H1 (cell line): Measurements from ENCODE around the gene MED16. TPM values are rescaled to one million over a fixed set of nuclear protein-coding genes. Genes with fewer than 3 reads are reported as not detected.

ENCODE experiments used
- CTCF ChIA-PET: fragments of 300-600 bp; sonication (Branson Sonifier 250); formaldehyde crosslinking; loops from one replicate; lab custom pipeline; 2021; ENCODE audit not compliant: partially characterized antibody; lab: Charles Lee
- POLR2A ChIA-PET: fragments of 300-600 bp; sonication (Branson Sonifier 250); formaldehyde crosslinking; loops from one replicate; lab custom pipeline; 2021; ENCODE audit warnings: inconsistent platforms; ENCODE audit not compliant: partially characterized antibody; lab: Charles Lee
- DNase-seq, 2 experiments: peaks; one replicate each; pipeline versions ENCODE4 v3.0.0 to v3.0.0-alpha.2; 2010 to 2022; ENCODE audit warnings: low spot score in 2 of 2, low read depth in 1 of 2, mixed read lengths in 1 of 2
- FAIRE-seq: peaks from 2 replicates; lab custom pipeline; 2011; peaks lifted over from hg19 to GRCh38; lab: Jason Lieb, UNC
- H2AFZ ChIP-seq: 2 replicates; pipeline ENCODE4 v1.8.1; 2012; ENCODE audit warnings: low read length, inconsistent platforms
- H2AK5ac ChIP-seq: 2 replicates; pipeline ENCODE4 v1.6.1; 2013; ENCODE audit warnings: low read depth, low read length
- H2BK120ac ChIP-seq: replicated peaks from 2 replicates; pipeline ENCODE3; 2013; ENCODE audit warnings: low read depth, low read length, inconsistent platforms
- H2BK12ac ChIP-seq: 2 replicates; pipeline ENCODE4 v1.6.1; 2013; ENCODE audit warnings: low read depth, low read length
- H2BK15ac ChIP-seq: 2 replicates; pipeline ENCODE4 v1.6.1; 2013; ENCODE audit warnings: low read length
- H2BK20ac ChIP-seq: 2 replicates; pipeline ENCODE4 v1.6.1; 2013; ENCODE audit warnings: low read length
- H2BK5ac ChIP-seq: 2 replicates; pipeline ENCODE4 v1.6.1; 2013; ENCODE audit warnings: low read depth, low read length
- H3K14ac ChIP-seq: 2 replicates; pipeline ENCODE4 v1.6.1; 2013; ENCODE audit warnings: inconsistent platforms; ENCODE audit not compliant: insufficient read length
- H3K18ac ChIP-seq: 2 replicates; pipeline ENCODE4 v1.6.1; 2013; ENCODE audit warnings: low read length; ENCODE audit errors: extremely low read depth
- H3K23ac ChIP-seq: 2 replicates; pipeline ENCODE4 v1.6.1; 2013; ENCODE audit warnings: inconsistent platforms; ENCODE audit not compliant: insufficient read length
- H3K23me2 ChIP-seq: 2 replicates; pipeline ENCODE4 v1.6.1; 2013; ENCODE audit warnings: low read depth, low read length
- H3K27ac ChIP-seq: 2 replicates; pipeline ENCODE4 v1.6.1; 2011; ENCODE audit warnings: low read depth, low read length, inconsistent platforms
- H3K27me3 ChIP-seq, 4 experiments: replicated peaks in 1 of 4; 1 replicate in 1 of 4; 2 replicates in 3 of 4; pipeline versions ENCODE4 v1.6.1 to v1.8.1; 2011 to 2013; ENCODE audit warnings: low read length in 3 of 4, mild to moderate bottlenecking in 3 of 4, inconsistent platforms in 2 of 4, mixed read lengths in 2 of 4, moderate library complexity in 1 of 4; ENCODE audit not compliant: control insufficient read depth in 3 of 4, insufficient read depth in 3 of 4; ENCODE audit errors: extremely low read depth in 1 of 4
- H3K36me3 ChIP-seq, 4 experiments: 2 replicates each; pipeline versions ENCODE4 v1.6.1 to v1.8.1; 2011 to 2013; ENCODE audit warnings: mild to moderate bottlenecking in 4 of 4, low read length in 3 of 4, moderate library complexity in 2 of 4, control low read depth in 1 of 4, inconsistent platforms in 1 of 4; ENCODE audit not compliant: insufficient read depth in 4 of 4, control insufficient read depth in 2 of 4
- H3K4ac ChIP-seq: replicated peaks from 2 replicates; pipeline ENCODE3; 2013; ENCODE audit warnings: low read length, low read depth, mixed read lengths, inconsistent platforms; ENCODE audit not compliant: insufficient read length
- H3K4me1 ChIP-seq, 4 experiments: replicated peaks in 1 of 4; 1 replicate in 1 of 4; 2 replicates in 3 of 4; pipeline versions ENCODE4 v1.6.1 to v1.8.1; 2011 to 2013; ENCODE audit warnings: low read length in 3 of 4, inconsistent platforms in 2 of 4, mixed read lengths in 1 of 4; ENCODE audit not compliant: insufficient read depth in 4 of 4, control insufficient read depth in 3 of 4
- H3K4me2 ChIP-seq, 2 experiments: 2 replicates each; pipeline versions ENCODE4 v1.6.1 to v1.8.1; 2011 to 2013; ENCODE audit warnings: low read depth in 2 of 2, low read length in 2 of 2, control low read depth in 1 of 2, inconsistent platforms in 1 of 2, mild to moderate bottlenecking in 1 of 2; ENCODE audit not compliant: insufficient read depth in 1 of 2
- H3K4me3 ChIP-seq, 4 experiments: fragments of 200-600, 300-600 bp in 1 of 4; sonication (generic), shearing (Covaris generic), sonication (Bioruptor Twin) in 1 of 4; 2 replicates each; pipeline versions ENCODE4 v1.5.1 to v1.8.1; 2011 to 2016; ENCODE audit warnings: low read length in 4 of 4, low read depth in 3 of 4, control low read depth in 2 of 4, inconsistent platforms in 2 of 4, mild to moderate bottlenecking in 2 of 4, mixed read lengths in 1 of 4, moderate library complexity in 1 of 4; ENCODE audit not compliant: insufficient read depth in 2 of 4; ENCODE audit errors: extremely low read depth in 1 of 4
- H3K56ac ChIP-seq: replicated peaks from 2 replicates; pipeline ENCODE3; 2013; ENCODE audit warnings: low read depth, mild to moderate bottlenecking, mixed read lengths, low read length, inconsistent platforms; ENCODE audit not compliant: insufficient read length
- H3K79me1 ChIP-seq: 2 replicates; pipeline ENCODE4 v1.6.1; 2013; ENCODE audit warnings: low read depth, low read length, control low read depth
- H3K79me2 ChIP-seq, 2 experiments: 2 replicates each; pipeline versions ENCODE4 v1.6.1 to v1.8.1; 2012 to 2013; ENCODE audit warnings: low read length in 2 of 2, mild to moderate bottlenecking in 2 of 2, inconsistent platforms in 1 of 2; ENCODE audit not compliant: insufficient read depth in 2 of 2, control insufficient read depth in 1 of 2
- H3K9ac ChIP-seq, 4 experiments: replicated peaks in 1 of 4; 1 replicate in 1 of 4; 2 replicates in 3 of 4; pipeline versions ENCODE4 v1.6.1 to v1.8.1; 2011 to 2013; ENCODE audit warnings: low read depth in 3 of 4, low read length in 3 of 4, control low read depth in 2 of 4, mild to moderate bottlenecking in 2 of 4, moderate library complexity in 2 of 4, inconsistent platforms in 1 of 4; ENCODE audit errors: extremely low read depth in 1 of 4
- H3K9me3 ChIP-seq, 2 experiments: 2 replicates each; pipeline versions ENCODE4 v1.6.1 to v1.8.1; 2012 to 2013; ENCODE audit warnings: mild to moderate bottlenecking in 2 of 2, moderate library complexity in 2 of 2, control low read depth in 1 of 2, inconsistent platforms in 1 of 2, low read depth in 1 of 2, low read length in 1 of 2, mixed read lengths in 1 of 2; ENCODE audit not compliant: insufficient read depth in 2 of 2
- H4K20me1 ChIP-seq, 2 experiments: replicated peaks in 1 of 2; 2 replicates each; pipeline versions ENCODE3 to v1.8.1; 2011 to 2013; ENCODE audit warnings: inconsistent platforms in 2 of 2, low read length in 2 of 2, mild to moderate bottlenecking in 1 of 2; ENCODE audit not compliant: insufficient read depth in 2 of 2, control insufficient read depth in 1 of 2
- H4K5ac ChIP-seq: 2 replicates; pipeline ENCODE4 v1.6.1; 2013; ENCODE audit warnings: low read length, low read depth, mixed read lengths, inconsistent platforms; ENCODE audit not compliant: insufficient read length
- H4K8ac ChIP-seq: 2 replicates; pipeline ENCODE4 v1.8.0; 2013; ENCODE audit warnings: mild to moderate bottlenecking, moderate library complexity, low read length, inconsistent platforms; ENCODE audit not compliant: insufficient read depth; ENCODE audit errors: extremely low read depth
- H4K91ac ChIP-seq: replicated peaks from 2 replicates; pipeline ENCODE3; 2013; ENCODE audit warnings: low read length, mixed read lengths, inconsistent platforms; ENCODE audit not compliant: insufficient read length
- ASH2L ChIP-seq: fragments of 200-600, 300-600 bp; sonication (generic); IDR thresholded peaks from one replicate; pipeline ENCODE4 v1.7.1; 2017; ENCODE audit warnings: low read length
- BCL11A ChIP-seq, 2 experiments: IDR thresholded peaks; one replicate each; pipeline ENCODE4 v1.6.1; 2011; ENCODE audit warnings: low read depth in 2 of 2, low read length in 2 of 2, mild to moderate bottlenecking in 2 of 2
- EZH2 ChIP-seq: fragments of 200-600 bp; sonication (generic); IDR thresholded peaks from 2 replicates; pipeline ENCODE4 v1.7.1; 2012; ENCODE audit warnings: low read depth, mild to moderate bottlenecking, moderate library complexity, low read length, inconsistent platforms; ENCODE audit not compliant: severe bottlenecking
- SP1 ChIP-seq: IDR thresholded peaks from 2 replicates; pipeline ENCODE4 v1.6.1; 2011; ENCODE audit warnings: low read depth, low read length
- WGBS, 2 experiments: shearing (Covaris generic) in 1 of 2; methylation state at CpG; one replicate each; pipeline versions ENCODE4 v1.1.6 to v1.1.7; 2013 to 2015; ENCODE audit warnings: low lambda C conversion rate in 2 of 2, mixed read lengths in 2 of 2, inconsistent platforms in 1 of 2, low coverage in 1 of 2, missing lambda C conversion rate in 1 of 2; ENCODE audit not compliant: insufficient replicate concordance in 2 of 2, insufficient coverage in 1 of 2, insufficient read length in 1 of 2; ENCODE audit errors: extremely low coverage in 1 of 2, missing lambda C conversion rate in 1 of 2; 5-methylcytosine and 5-hydroxymethylcytosine counted together
- polyA plus RNA-seq, 7 experiments: library from polyadenylated mRNA; depleted of rRNA in 3 of 7; stranded (reverse) in 5 of 7; unstranded in 2 of 7; fragments of >200 nt in 5 of 7; fragments of 200-250 nt in 2 of 7; gene quantifications; 1 replicate in 5 of 7; 2 replicates in 1 of 7; 4 replicates in 1 of 7; pipeline versions ENCODE4 v1.2.1 to v1.2.3, GENCODE V29; 2011 to 2013; ENCODE audit warnings: missing spikeins in 2 of 7, mixed read lengths in 2 of 7
- total RNA-seq: library from RNA; stranded (reverse); fragmentation: NEBNext Ultra II Directional; extraction: Animal tissue kit (Norgen Biotek cat#: 25700); gene quantifications from 2 replicates; pipeline ENCODE4 v1.2.1, GENCODE V29; 2021

MED16 gene
- total and polyA plus RNA-seq, 2 of the 8 experiments (the other 6 are each of a cell fraction or from before 2014, with no cell fraction given), result 51.0 to 67.2 TPM

- H3K4me3 ChIP-seq, result peak overlapping the region in 3 of 4 experiments; percentile 23 to 53 (median 30); a peak in 5 of 8 replicates
- no peak overlapping the region for H2BK15ac ChIP-seq
- H3K36me3 ChIP-seq, result no peaks in the 10 kb centered on the region
- H4K20me1 ChIP-seq, result no peaks in the 10 kb centered on the region
- H3K79me2 ChIP-seq, result no peaks in the 10 kb centered on the region
- H2BK5ac ChIP-seq, result no peak overlapping the region
- no peak overlapping the region for H2BK120ac ChIP-seq
- no peak overlapping the region for H2BK20ac ChIP-seq
- no peak overlapping the region for H3K27ac ChIP-seq
- no peak overlapping the region for H3K18ac ChIP-seq
- peak overlapping the region; percentile 3; the same call in 1 of the 2 replicates for H2AFZ ChIP-seq
- H3K23me2 ChIP-seq, result peaks cover 6% of the 10 kb centered on the region; the same call in 1 of the 2 replicates
- H3K9me3 ChIP-seq, result no peaks in the 10 kb centered on the region
- no peak overlapping the region for H3K56ac ChIP-seq
- peaks cover 7 to 21% (median 16%) of the 10 kb centered on the region in 4 experiments for H3K27me3 ChIP-seq
- ChIA-PET CTCF (interaction anchor here (1.0 to 1.3 kb wide), 3 partner anchors 13 to 73 kb away, joined by 3 to 4 read pairs (median 3); no protein-coding TSS in a partner anchor), POLR2A (interaction anchor here (0.6 to 5.4 kb wide), 8 partner anchors 8 to 59 kb away, joined by 3 to 30 read pairs (median 4); no protein-coding TSS in a partner anchor)
- no peak overlapping the region; the same call in 1 of the 2 replicates for H2BK12ac ChIP-seq
- H3K23ac ChIP-seq, result no peak overlapping the region
- H3K4me1 ChIP-seq, result peaks cover 0 to 6% (median 4%) of the 10 kb centered on the region in 4 experiments; a peak in 4 of 7 replicates
- H4K91ac ChIP-seq, result no peak overlapping the region
- H3K79me1 ChIP-seq, result no peaks in the 10 kb centered on the region
- DNase-seq (no peak), FAIRE-seq (no peak)
- no peak overlapping the region for H3K14ac ChIP-seq
- H3K4ac ChIP-seq, result no peak overlapping the region
- no peak overlapping the region for H2AK5ac ChIP-seq
- peak overlapping the region; percentile 68 for H4K8ac ChIP-seq
- WGBS, 2 experiments, result 19% methylated on average over 29 of the region's 46 CpGs; no CpG with 5 or more reads in 1 of the 2 experiments
- H3K4me2 ChIP-seq, result peak overlapping the region; percentile 66 to 84
- H3K9ac ChIP-seq, result no peak overlapping the region
- H4K5ac ChIP-seq, result no peak overlapping the region
- TF ChIP-seq BCL11A (IDR thresholded peaks at IDR 0.05; ENCODE audit: low read depth in 2 of 2, low read length in 2 of 2) (no peak), EZH2 (peak; percentile 46), ASH2L (peak; percentile 30), SP1 (no peak)
Measured at GRCh38 chr19:843180-843835, 49.7 kb downstream of the MED16 start.
